Endothelial cell of umbilical vein (primary cell): Measurements from ENCODE around the gene BMPR1B. TPM values are rescaled to one million over a fixed set of nuclear protein-coding genes. Genes with fewer than 3 reads are reported as not detected.

Source experiments
- BruUV-seq: library from RNA; stranded (reverse); fragments of 400-500 nt; replicated peaks from 2 replicates; lab custom pipeline; 2021; lab: Mats Ljungman, UMichigan
- CTCF ChIA-PET: fragments of 300-600, 350-600 bp; sonication (Branson Sonifier 250); formaldehyde crosslinking; loops from one replicate; lab custom pipeline; 2021; ENCODE audit warnings: antibody characterized with exemption, inconsistent platforms; lab: Charles Lee
- POLR2A ChIA-PET: fragments of 300-600, 350-600 bp; sonication (Branson Sonifier 250); formaldehyde crosslinking; loops from one replicate; lab custom pipeline; 2021; ENCODE audit warnings: antibody characterized with exemption, inconsistent platforms; lab: Charles Lee
- DNase-seq: peaks from one replicate; pipeline ENCODE4 v3.0.0-alpha.2; 2011; ENCODE audit warnings: low read depth, low spot score
- FAIRE-seq: peaks from 2 replicates; lab custom pipeline; 2011; peaks lifted over from hg19 to GRCh38; lab: Jason Lieb, UNC
- H2AFZ ChIP-seq: 2 replicates; pipeline ENCODE4 v1.6.0; 2012; ENCODE audit warnings: low read depth, low read length, control low read depth, inconsistent platforms
- H3K27ac ChIP-seq: 2 replicates; pipeline ENCODE4 v1.5.1; 2011; ENCODE audit warnings: low read depth, mild to moderate bottlenecking, control low read depth, low read length, moderate library complexity; ENCODE audit not compliant: insufficient read depth
- H3K27me3 ChIP-seq, 2 experiments: 2 replicates each; pipeline versions ENCODE4 v1.6.0 to v1.6.1; 2011; ENCODE audit warnings: low read length in 2 of 2, mixed read lengths in 1 of 2; ENCODE audit not compliant: control insufficient read depth in 2 of 2, insufficient read depth in 2 of 2
- H3K36me3 ChIP-seq, 2 experiments: 2 replicates in 1 of 2; 3 replicates in 1 of 2; pipeline ENCODE4 v1.5.1; 2011; ENCODE audit warnings: low read length in 2 of 2, mild to moderate bottlenecking in 1 of 2, moderate library complexity in 1 of 2; ENCODE audit not compliant: control insufficient read depth in 2 of 2, insufficient read depth in 2 of 2; ENCODE audit errors: extremely low read depth in 1 of 2
- H3K4me1 ChIP-seq: 3 replicates; pipeline ENCODE4 v1.5.1; 2011; ENCODE audit warnings: mild to moderate bottlenecking, low read length; ENCODE audit not compliant: control insufficient read depth, insufficient read depth; ENCODE audit errors: extremely low read depth
- H3K4me2 ChIP-seq: 2 replicates; pipeline ENCODE4 v1.6.1; 2011; ENCODE audit warnings: low read length, control low read depth, mixed read lengths; ENCODE audit not compliant: insufficient read depth
- H3K4me3 ChIP-seq, 3 experiments: fragments of 200-600 bp in 1 of 3; sonication (generic), shearing (Covaris generic) in 1 of 3; replicated peaks in 1 of 3; 2 replicates each; pipeline ENCODE4 v1.5.1; 2011 to 2016; ENCODE audit warnings: control low read depth in 3 of 3, low read length in 3 of 3, mild to moderate bottlenecking in 2 of 3, inconsistent platforms in 1 of 3, low read depth in 1 of 3, moderate library complexity in 1 of 3; ENCODE audit not compliant: insufficient read depth in 1 of 3
- H3K79me2 ChIP-seq: 2 replicates; pipeline ENCODE4 v1.6.0; 2012; ENCODE audit warnings: low read length, inconsistent platforms; ENCODE audit not compliant: control insufficient read depth, insufficient read depth
- H3K9ac ChIP-seq: replicated peaks from 2 replicates; pipeline ENCODE3; 2011; ENCODE audit warnings: low read length, control low read depth; ENCODE audit not compliant: insufficient read depth; ENCODE audit errors: extremely low read depth
- H3K9me1 ChIP-seq: replicated peaks from 3 replicates; pipeline ENCODE4 v1.6.0; 2011; ENCODE audit warnings: mild to moderate bottlenecking, low read length; ENCODE audit not compliant: control insufficient read depth, insufficient read depth; ENCODE audit errors: extremely low read depth
- H3K9me3 ChIP-seq: replicated peaks from 2 replicates; pipeline ENCODE4 v1.5.1; 2012; ENCODE audit warnings: low read length, inconsistent platforms; ENCODE audit not compliant: control insufficient read depth, insufficient read depth
- H4K20me1 ChIP-seq: replicated peaks from 2 replicates; pipeline ENCODE3; 2011; ENCODE audit warnings: mild to moderate bottlenecking, low read length; ENCODE audit not compliant: control insufficient read depth, insufficient read depth; ENCODE audit errors: extremely low read depth
- CTCF ChIP-seq, 2 donors: IDR thresholded peaks; 1 replicate in 1 of 2; 2 replicates in 1 of 2; pipeline ENCODE4 v1.5.1; 2011; ENCODE audit warnings: low read length in 2 of 2, mild to moderate bottlenecking in 2 of 2, moderate library complexity in 2 of 2, control low read depth in 1 of 2, inconsistent platforms in 1 of 2, low read depth in 1 of 2; ENCODE audit not compliant: insufficient read depth in 1 of 2; ENCODE audit errors: extremely low read depth in 1 of 2
- EZH2 ChIP-seq: IDR thresholded peaks from 2 replicates; pipeline ENCODE4 v1.6.1; 2012; ENCODE audit warnings: borderline replicate concordance, low read depth, mild to moderate bottlenecking, moderate library complexity, low read length, inconsistent platforms; ENCODE audit not compliant: severe bottlenecking
- FOS ChIP-seq: IDR thresholded peaks from 2 replicates; pipeline ENCODE4 v1.6.1; 2011; ENCODE audit warnings: mild to moderate bottlenecking, low read length, moderate library complexity, borderline replicate concordance; ENCODE audit not compliant: insufficient read depth
- GATA2 ChIP-seq: IDR thresholded peaks from 2 replicates; pipeline ENCODE4 v1.7.0; 2011; ENCODE audit warnings: low read depth, mild to moderate bottlenecking, moderate library complexity, mixed read lengths, low read length; ENCODE audit not compliant: insufficient read length, insufficient read depth
- JUN ChIP-seq: IDR thresholded peaks from 2 replicates; pipeline ENCODE4 v1.6.1; 2011; ENCODE audit warnings: borderline replicate concordance, low read depth; ENCODE audit not compliant: insufficient read length, insufficient read depth
- MAX ChIP-seq: IDR thresholded peaks from 2 replicates; pipeline ENCODE4 v1.6.1; 2011; ENCODE audit not compliant: insufficient read depth, insufficient read length
- MYC ChIP-seq: IDR thresholded peaks from one replicate; pipeline ENCODE4 v1.6.1; 2011; ENCODE audit warnings: mild to moderate bottlenecking, low read depth, low read length
- POLR2A ChIP-seq: IDR thresholded peaks from 2 replicates; pipeline ENCODE4 v1.6.1; 2012; ENCODE audit warnings: low read depth, mild to moderate bottlenecking, control low read depth, low read length
- POLR2AphosphoS5 ChIP-seq: IDR thresholded peaks from 2 replicates; pipeline ENCODE4 v1.6.1; 2012; ENCODE audit warnings: low read depth, mild to moderate bottlenecking, control low read depth, low read length, moderate library complexity; ENCODE audit not compliant: insufficient read depth
- dilution Hi-C: fragments of 300-500 bp; cut with MboI; formaldehyde crosslinking; loops from one replicate; pipeline ENCODE4 v1.15.0; 2019; ENCODE audit warnings: low sequenced_read_pairs; ENCODE audit not compliant: extremely low pct_ligation_motif_present
- intact Hi-C: fragments of 100-400 bp; cut with micrococcal nuclease; formaldehyde crosslinking; loops from one replicate; pipeline ENCODE4 v1.10.0; 2022
- polyA plus RNA-seq, 4 experiments: library from polyadenylated mRNA; depleted of rRNA in 3 of 4; stranded (reverse) in 3 of 4; unstranded in 1 of 4; fragments of >200 nt; gene quantifications; 2 replicates each; pipeline versions ENCODE4 v1.2.1 to v1.2.3, GENCODE V29; 2011 to 2012; ENCODE audit warnings: missing spikeins in 1 of 4
- total RNA-seq: library from RNA; stranded (reverse); gene quantifications from 2 replicates; pipeline ENCODE4 v1.2.3, GENCODE V29; 2021

The BMPR1B gene
- total and polyA plus RNA-seq, 2 donors (not counting 3 experiments of a cell fraction or from before 2014, with no cell fraction given): 0.28 to 2.1 TPM

- no peak overlapping the region for H2AFZ ChIP-seq
- POLR2A ChIA-PET: no interaction called here
- no peak for DNase-seq
- no TSS peak for BruUV-seq
- intact Hi-C loops: no loop called here
- H3K27ac ChIP-seq: no peak overlapping the region
- H3K9me3 ChIP-seq: no peaks in the 10 kb centered on the region
- no peak for TF ChIP-seq MAX
- no peak for TF ChIP-seq CTCF (IDR thresholded peaks at IDR 0.05; ENCODE audit: extremely low read depth in 1 of 2, insufficient read depth in 1 of 2, low read depth in 1 of 2, low read length in 2 of 2)
- no peak for TF ChIP-seq POLR2A
- no peak for TF ChIP-seq JUN
- TF ChIP-seq FOS: no peak
- no peak for TF ChIP-seq MYC
- no peak for TF ChIP-seq POLR2AphosphoS5
- no peak for TF ChIP-seq EZH2
- no peak for TF ChIP-seq GATA2
- H3K79me2 ChIP-seq: no peaks in the 10 kb centered on the region
- FAIRE-seq: no peak
- CTCF ChIA-PET: interaction anchor here (1.2 kb wide), 1 partner anchor 10 kb away, joined by 3 read pairs; no protein-coding TSS in a partner anchor
- dilution Hi-C loops: no loop called here
- no peaks in the 10 kb centered on the region for H3K4me1 ChIP-seq
- no peaks in the 10 kb centered on the region for H4K20me1 ChIP-seq
- H3K27me3 ChIP-seq: no peaks in the 10 kb centered on the region
- no peaks in the 10 kb centered on the region for H3K9me1 ChIP-seq
- H3K9ac ChIP-seq: no peak overlapping the region
- no peak overlapping the region for H3K4me2 ChIP-seq
- no peak overlapping the region for H3K4me3 ChIP-seq
- H3K36me3 ChIP-seq: no peaks in the 10 kb centered on the region
These were observed 328.8 kb downstream of the BMPR1B start for GRCh38 chr4:95086551-95086950.
